ENCODE results near the gene MEF2B.

GRCh38 chr19:19155495-19156219 lies 14.4 kb downstream of the MEF2B start:
- TF ChIP-seq, protein P1, sequence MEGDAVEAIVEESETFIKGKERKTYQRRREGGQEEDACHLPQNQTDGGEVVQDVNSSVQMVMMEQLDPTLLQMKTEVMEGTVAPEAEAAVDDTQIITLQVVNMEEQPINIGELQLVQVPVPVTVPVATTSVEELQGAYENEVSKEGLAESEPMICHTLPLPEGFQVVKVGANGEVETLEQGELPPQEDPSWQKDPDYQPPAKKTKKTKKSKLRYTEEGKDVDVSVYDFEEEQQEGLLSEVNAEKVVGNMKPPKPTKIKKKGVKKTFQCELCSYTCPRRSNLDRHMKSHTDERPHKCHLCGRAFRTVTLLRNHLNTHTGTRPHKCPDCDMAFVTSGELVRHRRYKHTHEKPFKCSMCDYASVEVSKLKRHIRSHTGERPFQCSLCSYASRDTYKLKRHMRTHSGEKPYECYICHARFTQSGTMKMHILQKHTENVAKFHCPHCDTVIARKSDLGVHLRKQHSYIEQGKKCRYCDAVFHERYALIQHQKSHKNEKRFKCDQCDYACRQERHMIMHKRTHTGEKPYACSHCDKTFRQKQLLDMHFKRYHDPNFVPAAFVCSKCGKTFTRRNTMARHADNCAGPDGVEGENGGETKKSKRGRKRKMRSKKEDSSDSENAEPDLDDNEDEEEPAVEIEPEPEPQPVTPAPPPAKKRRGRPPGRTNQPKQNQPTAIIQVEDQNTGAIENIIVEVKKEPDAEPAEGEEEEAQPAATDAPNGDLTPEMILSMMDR (IDR thresholded peaks at IDR 0.05), result no peak
- no peak for TF ChIP-seq ZFX (IDR thresholded peaks at IDR 0.05; ENCODE audit: borderline replicate concordance)

All from 22Rv1 (cell line).